OCI-LY3 (cell line): ENCODE measurements around the gene BAZ2B.

Experiments used
- CTCF ChIP-seq: fragments of 200-600, 300-600 bp; sonication (generic); IDR thresholded peaks from 2 replicates; pipeline ENCODE4 v1.5.1; 2014; ENCODE audit warnings: antibody characterized with exemption, low read length, low read depth
- EZH2phosphoT487 ChIP-seq: fragments of 200-600 bp; shearing (Covaris generic); IDR thresholded peaks from 2 replicates; pipeline ENCODE4 v1.6.1; 2018; ENCODE audit warnings: antibody characterized with exemption, mixed run types, low read depth

DNA sequence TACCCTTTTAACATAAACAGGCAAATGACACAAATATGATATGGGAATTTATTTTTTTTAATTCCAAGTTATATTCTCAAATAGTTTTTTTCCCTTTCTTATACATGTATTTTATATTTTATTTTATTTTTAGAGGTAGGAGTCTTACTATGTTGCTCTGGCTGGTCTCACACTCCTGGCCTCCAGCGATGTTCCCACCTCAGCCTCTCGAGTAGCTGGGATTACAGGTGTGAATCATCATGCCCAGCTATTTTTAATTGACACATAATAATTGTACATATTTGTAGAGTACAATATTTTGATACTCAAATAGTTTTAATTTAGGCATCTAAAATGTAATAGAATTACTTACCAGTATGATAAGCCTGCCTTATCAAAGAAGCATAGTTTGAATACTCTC lies 12.2 kb downstream of the BAZ2B start:
- TF ChIP-seq CTCF (no peak), EZH2phosphoT487 (no peak)
